Fibroblast of skin of scalp (primary cell): ENCODE results near the gene HSPBP1. TPM values are rescaled to one million over a fixed set of nuclear protein-coding genes. Genes with fewer than 3 reads are reported as not detected.
A peak's percentile ranks its signal among the peaks of the same experiment; 100 is the strongest.
"Not testable (repeated sequence)": the region's sequence is repeated elsewhere in the genome, so short reads cannot be mapped to it uniquely, and the experiment has no call there.

Experiments used
- DNase-seq: peaks from one replicate; pipeline ENCODE4 v3.0.0-alpha.2; 2013
- polyA plus RNA-seq, 2 experiments: library from polyadenylated mRNA; unstranded; fragments of 120-200 nt; gene quantifications; one replicate each; pipeline ENCODE4 v1.2.1, GENCODE V29; 2013; ENCODE audit not compliant: insufficient read length in 2 of 2

The HSPBP1 gene, protein sequence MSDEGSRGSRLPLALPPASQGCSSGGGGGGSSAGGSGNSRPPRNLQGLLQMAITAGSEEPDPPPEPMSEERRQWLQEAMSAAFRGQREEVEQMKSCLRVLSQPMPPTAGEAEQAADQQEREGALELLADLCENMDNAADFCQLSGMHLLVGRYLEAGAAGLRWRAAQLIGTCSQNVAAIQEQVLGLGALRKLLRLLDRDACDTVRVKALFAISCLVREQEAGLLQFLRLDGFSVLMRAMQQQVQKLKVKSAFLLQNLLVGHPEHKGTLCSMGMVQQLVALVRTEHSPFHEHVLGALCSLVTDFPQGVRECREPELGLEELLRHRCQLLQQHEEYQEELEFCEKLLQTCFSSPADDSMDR
- 45.5 TPM for polyA plus RNA-seq (2013, experiment 1 of 2; ENCODE audit: insufficient read length)
- polyA plus RNA-seq (2013, experiment 2 of 2; ENCODE audit: insufficient read length), result 43.7 TPM

- peak; percentile 96 for DNase-seq
These were observed at the start of gene HSPBP1 for GRCh38 chr19:55279770-55280643. Gene HSPBP1 (minus strand): TSS chr19:55280110. CDS start chr19:55279608, 502 bp downstream.

GRCh38 chr19:55328774-55329318 lies 48.9 kb upstream of the HSPBP1 start:
- DNase-seq, result not testable (repeated sequence)

DNA sequence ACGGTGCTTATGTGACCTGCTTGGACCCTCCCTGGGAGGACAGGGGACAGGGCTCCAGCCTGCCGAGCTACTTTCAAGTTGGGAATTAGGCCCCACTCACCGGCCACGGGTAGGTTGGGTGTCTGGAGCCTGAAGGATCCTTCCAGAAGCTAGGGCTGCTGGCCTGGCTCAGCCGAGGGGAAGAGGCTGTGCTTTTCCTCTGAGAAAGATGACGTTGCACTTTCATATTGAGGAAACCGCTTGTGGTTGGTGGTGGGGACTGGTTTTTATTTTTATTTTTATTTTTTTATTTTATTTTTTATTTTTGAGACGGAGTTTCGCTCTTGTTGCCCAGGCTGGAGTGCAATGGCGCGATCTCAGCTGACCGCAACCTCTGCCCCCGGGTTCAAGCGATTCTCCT lies 45.3 kb upstream of the HSPBP1 start, which contains the start of gene TMEM150B:
Gene TMEM150B, minus strand, starts transcription at position 170 of the 400 bp plus-strand sequence. CDS start 4,305 bp downstream, outside the sequence.
- no peak for DNase-seq

- DNase-seq, result no peak
These were observed 44.8 kb upstream of the HSPBP1 start for GRCh38 chr19:55324662-55325061.

DNA sequence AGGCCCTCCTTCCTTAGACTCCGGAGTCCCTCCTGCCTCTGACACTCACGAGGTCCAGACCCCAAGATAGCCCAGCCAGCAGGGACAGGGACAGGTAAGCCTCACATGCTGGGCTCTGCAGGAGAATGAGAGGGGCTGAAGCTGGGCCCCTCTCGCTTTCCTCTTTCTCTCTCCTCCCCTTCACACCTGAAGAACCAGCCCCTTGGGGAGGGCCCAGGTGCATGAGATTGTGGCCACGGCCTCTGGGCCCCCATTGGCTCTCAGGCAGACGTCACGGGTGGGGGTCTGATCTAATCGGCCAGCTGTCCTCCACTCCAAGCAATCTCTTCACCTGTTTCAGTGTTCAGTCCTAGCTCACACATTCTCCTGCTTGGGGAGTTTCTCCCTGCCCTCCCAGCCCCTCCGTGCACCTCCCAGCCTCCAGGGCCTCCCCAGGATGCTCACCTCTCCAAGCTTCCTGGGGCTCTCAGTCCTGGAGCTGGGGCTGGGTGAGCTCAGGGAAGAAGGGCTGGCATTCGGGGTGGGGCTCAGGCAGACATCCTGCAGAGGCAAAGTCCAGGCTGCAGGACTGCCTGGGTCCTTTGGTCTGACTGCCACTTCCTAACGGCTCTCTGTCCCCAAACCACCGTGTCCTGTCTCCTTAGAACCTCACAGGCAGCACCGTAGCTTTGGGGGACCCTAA lies 42.4 kb upstream of the HSPBP1 start:
- DNase-seq, result no peak

DNA sequence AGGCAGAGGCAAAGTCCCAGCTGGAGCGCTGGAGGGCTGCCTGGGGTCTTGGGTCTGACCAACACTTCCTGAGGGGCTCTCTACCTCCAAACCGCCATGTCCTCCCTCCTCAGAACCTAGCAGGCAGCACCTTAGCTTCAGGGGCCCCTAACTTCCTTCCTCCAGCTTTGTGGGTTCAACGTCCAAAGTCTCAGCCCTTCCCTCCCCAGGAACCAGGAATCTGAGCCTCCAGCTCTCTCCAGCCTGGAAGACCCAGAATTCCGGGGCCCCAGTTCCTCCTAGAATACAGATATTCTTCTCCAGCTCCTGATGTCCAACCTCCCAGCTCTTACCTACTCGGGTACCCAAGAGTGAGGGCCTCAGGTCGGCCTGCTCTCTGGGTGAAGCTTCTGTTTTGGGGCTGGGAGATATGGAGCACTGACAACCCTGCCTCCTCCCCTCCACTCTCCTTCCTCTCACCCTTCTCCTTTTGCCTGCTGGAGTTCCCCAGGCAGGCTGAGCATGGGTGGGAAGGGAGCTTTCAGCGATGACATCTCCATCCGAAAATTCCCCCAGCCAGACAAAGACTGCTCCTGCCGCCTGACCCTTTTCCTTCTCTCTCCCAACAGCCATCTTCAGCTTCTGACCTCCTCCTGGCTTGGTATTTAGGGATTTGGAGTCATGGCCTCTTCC lies 41.7 kb upstream of the HSPBP1 start:
- no peak for DNase-seq

GRCh38 chr19:55320844-55321419 lies 41.0 kb upstream of the HSPBP1 start:
- DNase-seq, result no peak

DNA sequence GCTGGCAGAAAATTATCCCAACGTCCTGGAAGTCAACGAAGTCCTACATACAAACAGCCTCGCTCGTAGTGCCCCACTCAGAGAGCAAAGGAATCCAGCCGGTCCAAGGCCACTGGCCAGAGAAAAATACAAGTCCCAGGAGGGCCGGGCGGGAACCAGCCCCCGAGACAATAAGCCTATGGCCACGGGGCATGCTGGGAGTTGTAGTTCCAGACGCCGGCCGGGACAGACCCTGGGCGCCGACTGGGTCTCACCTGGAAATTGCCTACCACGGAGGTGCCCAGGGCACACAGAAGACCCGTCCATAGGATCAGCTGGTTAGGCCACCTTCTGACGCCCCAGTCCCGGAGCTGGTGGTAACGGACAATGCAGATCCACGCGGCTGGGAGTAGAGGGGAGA lies 39.9 kb upstream of the HSPBP1 start:
- DNase-seq, result peak; percentile 58

DNA sequence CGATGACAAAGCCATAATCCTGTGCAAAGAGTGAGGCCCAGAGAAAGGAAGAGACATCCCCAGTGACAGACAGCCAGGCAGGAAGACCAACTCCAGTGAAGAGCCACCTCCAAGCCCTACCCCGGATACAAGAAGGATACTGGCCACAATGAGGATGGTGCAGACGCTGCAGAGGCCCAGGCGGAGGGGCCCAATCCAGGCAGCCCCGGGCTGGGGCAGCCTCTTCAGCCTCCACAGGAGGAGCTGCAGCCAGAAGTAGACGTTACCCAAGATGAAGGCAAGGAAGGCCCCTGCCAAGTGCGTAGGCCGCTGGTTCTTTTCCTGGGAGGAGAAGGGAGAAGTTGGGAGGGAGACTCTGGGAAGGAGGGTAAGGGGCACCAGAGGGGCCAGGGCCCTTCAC lies 36.7 kb upstream of the HSPBP1 start:
- DNase-seq, result no peak

DNA sequence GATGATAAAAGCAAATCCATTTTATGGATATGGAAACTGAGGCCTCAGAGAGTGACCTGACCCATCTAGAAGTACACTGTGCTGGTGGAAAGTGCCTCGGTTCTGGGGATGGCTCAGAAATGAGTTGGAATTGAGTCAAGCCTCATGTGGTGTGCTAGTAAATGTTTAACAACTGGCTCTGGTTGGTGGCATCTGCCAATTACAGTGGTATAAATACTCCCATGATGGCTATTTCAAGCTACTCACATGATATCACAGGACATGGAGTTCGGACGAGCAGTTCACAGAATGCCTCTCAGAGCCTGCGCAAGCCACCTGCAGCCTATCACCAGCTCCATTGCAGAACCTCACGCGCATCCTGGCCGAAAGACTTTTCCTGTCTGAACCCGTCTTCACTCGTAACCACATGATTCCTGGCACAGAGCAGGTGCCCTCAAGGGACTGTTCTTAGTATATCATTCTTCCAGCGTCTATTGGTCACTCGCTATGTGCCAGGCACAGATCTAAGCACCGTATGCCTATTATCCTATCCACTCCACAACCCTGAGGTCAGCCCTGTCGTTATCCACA lies 36.1 kb upstream of the HSPBP1 start:
- DNase-seq, result no peak

GRCh38 chr19:55314396-55314795 lies 34.5 kb upstream of the HSPBP1 start:
- no peak for DNase-seq

DNA sequence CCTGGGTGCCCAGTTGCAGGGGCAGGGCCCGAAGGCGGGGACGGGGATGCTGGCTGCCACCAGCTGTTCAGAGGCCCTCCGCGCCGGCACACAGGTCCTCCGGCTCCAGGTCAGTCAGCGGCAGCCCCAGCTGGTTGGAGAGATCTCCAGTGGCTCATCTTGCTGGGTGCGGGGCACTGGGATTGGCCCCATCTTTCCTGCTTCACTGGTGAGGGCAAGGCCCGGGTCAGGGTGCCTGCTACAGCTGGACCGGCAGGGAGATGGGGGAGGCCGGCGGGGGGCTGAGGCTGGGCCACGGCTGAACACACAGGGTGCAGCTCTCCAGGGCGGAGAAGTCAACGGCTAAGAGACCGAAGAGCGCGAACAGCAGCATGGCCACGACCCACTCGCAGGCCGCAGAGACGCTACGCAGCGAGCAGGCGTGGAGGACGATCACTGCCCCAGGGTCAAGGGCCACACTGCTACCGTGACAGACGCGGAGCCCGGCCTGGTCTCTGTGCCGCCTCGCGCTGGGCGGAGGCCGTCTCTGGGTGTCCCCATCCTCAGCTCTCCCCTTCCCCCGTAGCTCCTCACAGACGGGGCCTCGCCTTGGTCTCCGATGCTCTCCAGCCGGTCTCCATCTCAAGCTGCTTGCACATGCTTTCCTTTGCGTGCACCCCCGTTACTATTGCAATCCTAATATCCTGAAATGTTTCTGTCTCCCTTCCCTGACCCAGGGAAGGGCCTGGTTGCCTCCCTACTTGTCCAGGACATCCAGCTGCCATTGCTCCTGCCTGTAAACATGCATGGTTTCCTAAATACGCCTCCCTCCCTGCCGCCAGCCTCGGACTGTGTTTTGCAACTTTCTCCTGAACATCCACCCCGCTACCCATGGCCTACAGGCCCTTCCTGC lies 33.0 kb upstream of the HSPBP1 start:
- no peak for DNase-seq

DNA sequence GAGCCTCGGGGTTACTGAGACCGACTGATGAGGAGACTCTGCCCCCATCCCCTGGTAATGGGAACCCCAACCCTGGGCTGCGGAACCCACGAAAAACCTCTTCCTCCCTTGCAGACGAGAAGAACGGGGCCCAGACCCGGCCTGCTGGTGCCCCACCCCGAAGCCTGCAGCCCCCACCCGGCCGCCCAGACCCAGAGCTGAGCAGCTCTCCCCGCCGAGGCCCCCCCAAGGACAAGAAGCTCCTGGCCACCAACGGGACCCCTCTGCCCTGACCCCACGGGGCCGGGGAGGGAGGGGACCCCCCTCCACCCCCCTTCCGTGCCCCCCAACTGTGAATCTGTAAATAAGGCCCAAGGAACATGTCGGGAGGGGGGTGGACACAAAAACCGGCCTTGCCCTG lies 31.9 kb upstream of the HSPBP1 start:
- no peak for DNase-seq

DNA sequence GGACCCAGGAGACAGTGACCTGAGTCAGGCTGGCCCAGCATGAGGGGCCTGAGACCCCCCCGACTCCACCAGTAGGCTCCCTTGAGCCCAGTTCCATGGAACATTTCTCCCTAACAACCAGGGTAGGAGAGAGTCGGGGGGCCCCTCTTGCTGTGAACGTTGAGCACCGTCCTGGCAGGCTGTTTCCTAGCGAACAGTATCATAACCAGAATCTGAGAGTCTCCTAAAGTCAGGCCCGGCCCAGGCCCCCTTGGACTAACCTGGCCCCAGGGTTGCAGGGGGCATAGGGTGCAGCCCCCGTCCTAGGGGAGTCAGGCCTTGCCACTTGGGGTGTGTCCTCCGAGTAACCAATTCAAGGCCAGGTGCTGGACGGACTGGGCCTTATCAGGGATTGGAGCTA lies 31.5 kb upstream of the HSPBP1 start:
- no peak for DNase-seq

DNA sequence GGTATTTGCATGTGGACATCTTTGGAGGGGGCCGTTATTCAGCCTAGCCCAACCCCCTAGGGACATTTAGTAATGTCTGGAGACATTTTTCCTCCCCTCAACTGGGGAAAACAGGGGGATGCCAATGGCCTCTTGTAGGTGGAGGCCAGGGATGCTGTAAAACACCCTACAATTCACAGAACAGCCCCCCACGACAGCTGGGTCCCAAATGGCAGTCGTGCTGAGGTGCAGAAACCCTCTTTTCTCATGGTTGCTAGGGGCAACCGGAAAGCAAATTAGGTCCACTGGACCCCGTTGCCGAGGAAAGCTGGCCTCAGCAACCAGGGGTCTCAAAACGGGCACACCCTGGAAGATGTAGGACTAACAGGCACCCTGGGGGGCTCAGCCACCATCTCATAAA lies 30.6 kb upstream of the HSPBP1 start:
- DNase-seq, result no peak

- DNase-seq, result no peak
These were observed 29.5 kb upstream of the HSPBP1 start for GRCh38 chr19:55309448-55309847.

DNA sequence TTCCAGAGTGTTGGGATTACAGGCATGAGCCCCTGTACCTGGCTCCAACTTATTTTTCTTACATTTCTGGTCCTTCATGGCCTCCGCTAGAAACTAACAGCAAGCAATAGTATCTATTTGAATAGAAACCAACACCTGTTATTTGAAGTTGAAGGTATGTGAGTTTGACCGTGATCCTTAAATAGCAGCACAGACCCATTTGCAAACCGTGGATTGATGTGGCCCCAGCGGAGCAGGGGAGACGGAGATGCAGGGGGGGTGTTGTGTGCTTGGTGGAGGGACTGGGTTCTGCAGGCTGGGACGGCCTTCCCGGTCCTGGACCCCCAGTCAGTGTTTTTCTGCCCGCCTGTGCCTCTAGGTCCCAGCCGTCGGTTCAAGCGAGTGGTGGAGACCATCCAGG lies 28.4 kb upstream of the HSPBP1 start:
- no peak for DNase-seq

GRCh38 chr19:55306712-55307111 lies 26.8 kb upstream of the HSPBP1 start:
- no peak for DNase-seq

GRCh38 chr19:55305983-55306562 lies 26.2 kb upstream of the HSPBP1 start:
- DNase-seq, result no peak

GRCh38 chr19:55305491-55305890 lies 25.6 kb upstream of the HSPBP1 start:
- peak; percentile 23 for DNase-seq
